Lung (tissue), 12 donors: ENCODE results near the gene ITPK1. TPM values are rescaled to one million over a fixed set of nuclear protein-coding genes. Genes with fewer than 3 reads are reported as not detected.

Source experiments
- ATAC-seq: fragments of 200-7000 bp; cut with Tn5 transposase; one replicate; pipeline ENCODE4 v1.9.1; 2020; ENCODE audit warnings: moderate number of reproducible peaks; ENCODE audit not compliant: insufficient read depth, low FRiP score
- DNase-seq, 3 donors: peaks; one replicate each; pipeline ENCODE4 v3.0.0-alpha.2; 2013 to 2017
- H3K27ac ChIP-seq, 2 donors: one replicate each; pipeline ENCODE4 v1.5.1; 2013; ENCODE audit warnings: mild to moderate bottlenecking in 2 of 2, moderate library complexity in 2 of 2, control low read depth in 1 of 2, inconsistent platforms in 1 of 2, low read depth in 1 of 2, low read length in 1 of 2
- H3K27me3 ChIP-seq, 3 donors: one replicate each; pipeline ENCODE4 v1.5.1; 2013; ENCODE audit warnings: low read length in 2 of 3; ENCODE audit not compliant: control insufficient read depth in 3 of 3, insufficient read depth in 3 of 3
- H3K36me3 ChIP-seq, 4 donors: one replicate each; pipeline ENCODE4 v1.5.1; 2013; ENCODE audit warnings: low read length in 4 of 4, mild to moderate bottlenecking in 1 of 4, moderate library complexity in 1 of 4; ENCODE audit not compliant: control insufficient read depth in 4 of 4, insufficient read depth in 4 of 4
- H3K4me1 ChIP-seq, 5 donors: one replicate each; pipeline ENCODE4 v1.5.1; 2013; ENCODE audit warnings: low read length in 5 of 5, mild to moderate bottlenecking in 2 of 5, moderate library complexity in 1 of 5; ENCODE audit not compliant: control insufficient read depth in 5 of 5, insufficient read depth in 5 of 5
- H3K4me3 ChIP-seq: one replicate; pipeline ENCODE4 v1.5.1; 2013; ENCODE audit warnings: mild to moderate bottlenecking, control low read depth, moderate library complexity
- H3K9ac ChIP-seq, 2 donors: one replicate each; pipeline ENCODE4 v1.5.1; 2013; ENCODE audit warnings: low read length in 2 of 2, control low read depth in 1 of 2; ENCODE audit not compliant: insufficient read depth in 1 of 2
- H3K9me3 ChIP-seq, 4 donors: one replicate each; pipeline ENCODE4 v1.5.1; 2013; ENCODE audit warnings: low read length in 3 of 4, mild to moderate bottlenecking in 1 of 4, moderate library complexity in 1 of 4; ENCODE audit not compliant: control insufficient read depth in 4 of 4, insufficient read depth in 3 of 4
- WGBS, 2 donors: extraction: QIAGEN DNeasy Blood & Tissue Kit; methylation state at CpG; one replicate each; pipeline ENCODE4 v1.1.7; 2013; 5-methylcytosine and 5-hydroxymethylcytosine counted together
- polyA plus RNA-seq, 2 donors: library from polyadenylated mRNA; stranded (reverse); fragments of 200-250 nt; gene quantifications; one replicate each; pipeline ENCODE4 v1.2.1, GENCODE V29; 2013
- total RNA-seq, 2 donors: library from RNA; depleted of rRNA in 1 of 2; stranded (reverse); fragments of >200 nt in 1 of 2; gene quantifications; one replicate each; pipeline ENCODE4 v1.2.1, GENCODE V29; 2014 to 2021
- TF ChIP-seq, protein P1 (sequence below): IDR thresholded peaks from 2 replicates; pipeline ENCODE4 v1.5.1; 2012; ENCODE audit warnings: mild to moderate bottlenecking; ENCODE audit errors: control extremely low read depth, extremely low read depth
- donor health status: control.
- donor health status: control.
- donor health status: Bipolar disorder and iron deficiency.
- donor health status: healthy.
- donor health status: DM: yes; HTN: yes; CAD: no.

Gene ITPK1
- total and polyA plus RNA-seq, 4 donors: 17.5 to 99.4 (median 45.3) TPM

DNA sequence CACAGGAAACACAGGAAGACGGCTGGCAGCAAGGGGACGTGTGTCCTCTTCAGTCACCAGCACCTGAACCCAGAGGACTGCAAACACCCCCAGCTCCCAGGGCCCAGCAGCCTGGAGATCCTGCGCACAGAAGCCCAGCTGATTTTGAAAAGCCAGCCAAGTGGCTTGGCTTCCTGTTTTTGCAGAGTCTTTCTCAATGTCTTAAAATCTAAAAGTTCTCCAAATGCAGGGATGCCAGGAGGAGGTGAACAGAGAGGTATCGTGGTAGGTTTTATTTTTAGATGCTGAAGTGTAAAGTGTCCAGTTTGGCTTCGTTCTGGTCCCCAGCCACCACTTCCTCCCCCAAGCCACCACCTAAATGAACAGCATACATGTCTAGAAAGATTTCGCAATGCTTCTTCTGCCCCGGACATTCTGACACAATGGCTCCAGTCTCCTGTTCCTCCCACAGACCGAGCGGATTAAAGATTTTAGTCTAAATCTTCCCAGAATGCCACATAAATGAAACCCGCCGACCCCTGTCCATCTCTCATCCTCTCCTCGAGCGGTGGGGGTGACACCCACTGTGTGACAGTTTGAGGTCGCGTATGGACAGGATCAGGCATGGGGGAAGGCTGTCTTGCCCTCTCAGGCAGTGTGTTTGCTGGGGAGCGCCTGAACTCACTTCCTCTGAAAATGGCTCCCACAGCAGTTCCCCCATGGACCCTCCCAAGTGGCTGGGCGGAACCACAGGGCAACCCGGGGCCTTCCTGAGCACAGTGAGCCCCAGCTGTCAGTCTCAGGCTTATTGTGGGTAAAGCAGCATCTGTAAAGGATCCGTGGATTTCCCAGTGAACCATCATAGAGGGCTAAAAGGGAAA, 41.6 kb downstream of the ITPK1 start:
- H3K4me3 ChIP-seq: no peak overlapping the region
- WGBS, 2 donors: 15 to 38% methylated on average over 19 of the region's 19 CpGs

GRCh38 chr14:93073358-93073707, 42.4 kb downstream of the ITPK1 start:
- ATAC-seq: no peak
- Histone ChIP-seq H3K9me3 (no peaks in the 10 kb centered on the region), H3K4me1 (peaks cover 5 to 21% (median 9%) of the 10 kb centered on the region in 5 donors), H3K27me3 (no peaks in the 10 kb centered on the region), H3K4me3 (no peak overlapping the region), H3K9ac (no peak overlapping the region), H3K36me3 (no peaks in the 10 kb centered on the region), H3K27ac (peak overlapping the region in 1 of 2 donors; percentile 75)
- DNase-seq: no peak
- 17 to 38% methylated on average over 4 of the region's 4 CpGs for WGBS, 2 donors
- TF ChIP-seq, protein P1, sequence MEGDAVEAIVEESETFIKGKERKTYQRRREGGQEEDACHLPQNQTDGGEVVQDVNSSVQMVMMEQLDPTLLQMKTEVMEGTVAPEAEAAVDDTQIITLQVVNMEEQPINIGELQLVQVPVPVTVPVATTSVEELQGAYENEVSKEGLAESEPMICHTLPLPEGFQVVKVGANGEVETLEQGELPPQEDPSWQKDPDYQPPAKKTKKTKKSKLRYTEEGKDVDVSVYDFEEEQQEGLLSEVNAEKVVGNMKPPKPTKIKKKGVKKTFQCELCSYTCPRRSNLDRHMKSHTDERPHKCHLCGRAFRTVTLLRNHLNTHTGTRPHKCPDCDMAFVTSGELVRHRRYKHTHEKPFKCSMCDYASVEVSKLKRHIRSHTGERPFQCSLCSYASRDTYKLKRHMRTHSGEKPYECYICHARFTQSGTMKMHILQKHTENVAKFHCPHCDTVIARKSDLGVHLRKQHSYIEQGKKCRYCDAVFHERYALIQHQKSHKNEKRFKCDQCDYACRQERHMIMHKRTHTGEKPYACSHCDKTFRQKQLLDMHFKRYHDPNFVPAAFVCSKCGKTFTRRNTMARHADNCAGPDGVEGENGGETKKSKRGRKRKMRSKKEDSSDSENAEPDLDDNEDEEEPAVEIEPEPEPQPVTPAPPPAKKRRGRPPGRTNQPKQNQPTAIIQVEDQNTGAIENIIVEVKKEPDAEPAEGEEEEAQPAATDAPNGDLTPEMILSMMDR: no peak

More for the DNA sequence above, 41.6 kb downstream of the ITPK1 start:
- Histone ChIP-seq H3K9me3 (no peaks in the 10 kb centered on the region), H3K9ac (peak overlapping the region in 1 of 2 donors; percentile 23), H3K27me3 (no peaks in the 10 kb centered on the region), H3K27ac (peak overlapping the region; percentile 12 to 82), H3K4me1 (peaks cover 3 to 21% (median 9%) of the 10 kb centered on the region in 5 donors), H3K36me3 (no peaks in the 10 kb centered on the region)
- ATAC-seq (peak; percentile 65), DNase-seq (peak; percentile 47 to 77 (median 67))
- TF ChIP-seq, protein P1: no peak

- Histone ChIP-seq H3K4me3 (no peak overlapping the region), H3K9ac (no peak overlapping the region), H3K36me3 (no peaks in the 10 kb centered on the region), H3K9me3 (no peaks in the 10 kb centered on the region), H3K27ac (peak overlapping the region in 1 of 2 donors; percentile 75), H3K4me1 (peaks cover 5 to 21% (median 9%) of the 10 kb centered on the region in 5 donors), H3K27me3 (no peaks in the 10 kb centered on the region)
- WGBS, 2 donors: 57 to 76% methylated on average over 12 of the region's 12 CpGs
- ATAC-seq (no peak), DNase-seq (no peak)
- TF ChIP-seq, protein P1: no peak
These were observed 42.9 kb downstream of the ITPK1 start for GRCh38 chr14:93072659-93073357.
